Medulla oblongata (tissue), 1 donor: ENCODE results near the gene GH1.
"Not testable (repeated sequence)": the region's sequence is repeated elsewhere in the genome, so short reads cannot be mapped to it uniquely, and the experiment has no call there.

Source experiments
- DNase-seq: peaks from one replicate; pipeline ENCODE4 v3.0.0-alpha.2; 2015; ENCODE audit errors: extremely low spot score

GH1 gene

GRCh38 chr17:63926164-63926563, 7.5 kb upstream of the GH1 start:
- DNase-seq: no peak

GRCh38 chr17:63925615-63926014, 7.0 kb upstream of the GH1 start:
- DNase-seq: no peak

- DNase-seq: not testable (repeated sequence)
Measured at GRCh38 chr17:63922402-63922801, 3.8 kb upstream of the GH1 start.

- not testable (repeated sequence) for DNase-seq
Measured at GRCh38 chr17:63920779-63921178, 2.1 kb upstream of the GH1 start.

GRCh38 chr17:63920050-63920449, 1.4 kb upstream of the GH1 start:
- DNase-seq: not testable (repeated sequence)

GRCh38 chr17:63919311-63919723, 678 bp upstream of the GH1 start:
- DNase-seq: peak; percentile 71

- DNase-seq: no peak
Measured at GRCh38 chr17:63918305-63918704, 334 bp downstream of the GH1 start.

- no peak for DNase-seq
Measured at GRCh38 chr17:63917646-63918045, 993 bp downstream of the GH1 start.

GRCh38 chr17:63917206-63917605, 1.4 kb downstream of the GH1 start:
- DNase-seq: not testable (repeated sequence)

- no peak for DNase-seq
Measured at GRCh38 chr17:63916566-63917185, 2.0 kb downstream of the GH1 start.

- DNase-seq: not testable (repeated sequence)
Measured at GRCh38 chr17:63915753-63916152, 2.9 kb downstream of the GH1 start.

- no peak for DNase-seq
Measured at GRCh38 chr17:63914471-63914870, 4.2 kb downstream of the GH1 start.

GRCh38 chr17:63911657-63912100, 7.0 kb downstream of the GH1 start:
- DNase-seq: peak; percentile 28

GRCh38 chr17:63911041-63911635, 7.5 kb downstream of the GH1 start, which contains the start of gene CSHL1:
TSS of gene CSHL1 (minus strand) at chr17:63911258. CDS start at chr17:63911196, 62 bp downstream.
- DNase-seq: no peak

GRCh38 chr17:63910096-63910495, 8.5 kb downstream of the GH1 start:
- no peak for DNase-seq

- DNase-seq: not testable (repeated sequence)
Measured at GRCh38 chr17:63909586-63909985, 9.1 kb downstream of the GH1 start.

- DNase-seq: not testable (repeated sequence)
Measured at GRCh38 chr17:63907161-63907778, 11.4 kb downstream of the GH1 start.

- DNase-seq: not testable (repeated sequence)
Measured at GRCh38 chr17:63904796-63905195, 13.8 kb downstream of the GH1 start.

- not testable (repeated sequence) for DNase-seq
Measured at GRCh38 chr17:63903787-63904201, 14.8 kb downstream of the GH1 start.

- not testable (repeated sequence) for DNase-seq
Measured at GRCh38 chr17:63901971-63902370, 16.7 kb downstream of the GH1 start.

- not testable (repeated sequence) for DNase-seq
Measured at GRCh38 chr17:63898899-63899798, 19.5 kb downstream of the GH1 start.
